Loucy (cell line): ENCODE results near the gene GLRX2.

Experiments
- EZH2phosphoT487 ChIP-seq: fragments of 200-600 bp; IDR thresholded peaks from 2 replicates; pipeline ENCODE4 v1.6.1; 2018; ENCODE audit warnings: antibody characterized with exemption, mild to moderate bottlenecking, moderate library complexity, borderline replicate concordance
- TF ChIP-seq, protein P1 (sequence below): fragments of 200-600 bp; sonication (generic); conservative IDR thresholded peaks from 2 replicates; pipeline ENCODE4 v1.5.1; 2014; ENCODE audit warnings: mild to moderate bottlenecking, antibody characterized with exemption, low read length

DNA sequence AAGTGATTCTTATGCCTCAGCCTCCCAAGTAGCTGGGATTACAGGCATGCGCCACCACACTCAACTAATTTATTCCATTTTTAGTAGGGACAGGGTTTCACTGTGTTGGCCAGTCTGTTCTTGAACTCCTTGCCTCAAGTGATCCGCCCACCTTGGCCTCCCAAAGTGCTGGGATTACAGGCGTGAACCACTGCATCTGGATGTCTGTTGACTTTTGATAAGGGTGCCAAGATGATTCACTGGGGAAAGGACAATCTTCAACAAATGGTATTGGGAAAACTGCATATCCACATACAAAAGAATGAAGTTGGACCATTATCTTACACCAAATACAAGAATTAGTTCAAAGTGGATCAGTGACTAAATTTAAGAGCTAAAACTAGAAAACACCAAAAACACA, 26.0 kb downstream of the GLRX2 start:
- TF ChIP-seq, protein P1, sequence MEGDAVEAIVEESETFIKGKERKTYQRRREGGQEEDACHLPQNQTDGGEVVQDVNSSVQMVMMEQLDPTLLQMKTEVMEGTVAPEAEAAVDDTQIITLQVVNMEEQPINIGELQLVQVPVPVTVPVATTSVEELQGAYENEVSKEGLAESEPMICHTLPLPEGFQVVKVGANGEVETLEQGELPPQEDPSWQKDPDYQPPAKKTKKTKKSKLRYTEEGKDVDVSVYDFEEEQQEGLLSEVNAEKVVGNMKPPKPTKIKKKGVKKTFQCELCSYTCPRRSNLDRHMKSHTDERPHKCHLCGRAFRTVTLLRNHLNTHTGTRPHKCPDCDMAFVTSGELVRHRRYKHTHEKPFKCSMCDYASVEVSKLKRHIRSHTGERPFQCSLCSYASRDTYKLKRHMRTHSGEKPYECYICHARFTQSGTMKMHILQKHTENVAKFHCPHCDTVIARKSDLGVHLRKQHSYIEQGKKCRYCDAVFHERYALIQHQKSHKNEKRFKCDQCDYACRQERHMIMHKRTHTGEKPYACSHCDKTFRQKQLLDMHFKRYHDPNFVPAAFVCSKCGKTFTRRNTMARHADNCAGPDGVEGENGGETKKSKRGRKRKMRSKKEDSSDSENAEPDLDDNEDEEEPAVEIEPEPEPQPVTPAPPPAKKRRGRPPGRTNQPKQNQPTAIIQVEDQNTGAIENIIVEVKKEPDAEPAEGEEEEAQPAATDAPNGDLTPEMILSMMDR = no peak
- TF ChIP-seq EZH2phosphoT487 = no peak
